Activated B cell treated with CpG ODN at 0.5 μM for 24 hours (primary cell): Measurements from ENCODE around the gene RAD51B. TPM values are rescaled to one million over a fixed set of nuclear protein-coding genes. Genes with fewer than 3 reads are reported as not detected.

ENCODE experiments used
- ATAC-seq: fragments of 200-7000 bp; cut with Tn5 transposase; one replicate; pipeline ENCODE4 v1.10.0; 2021; ENCODE audit warnings: low read depth, mild to moderate bottlenecking, moderate library complexity
- CTCF ChIA-PET: fragments of 350-600 bp; sonication (Branson Sonifier 250); formaldehyde crosslinking; loops from one replicate; lab custom pipeline; 2021; ENCODE audit warnings: antibody characterized with exemption; lab: Charles Lee
- POLR2A ChIA-PET: fragments of 350-600 bp; sonication (Branson Sonifier 250); formaldehyde crosslinking; loops from one replicate; lab custom pipeline; 2021; ENCODE audit warnings: antibody characterized with exemption; lab: Charles Lee
- DNase-seq: peaks from one replicate; pipeline ENCODE4 v3.0.0; 2022
- H3K27ac Mint-ChIP-seq: one replicate; pipeline ENCODE4 v1.8.0; 2020; ENCODE audit warnings: mixed read lengths
- H3K27me3 Mint-ChIP-seq: one replicate; pipeline ENCODE4 v1.8.0; 2021; ENCODE audit warnings: mixed read lengths
- H3K36me3 Mint-ChIP-seq: one replicate; pipeline ENCODE4 v1.8.0; 2021; ENCODE audit warnings: low read depth, mixed read lengths
- H3K4me1 Mint-ChIP-seq: one replicate; pipeline ENCODE4 v1.8.0; 2021; ENCODE audit warnings: mixed read lengths
- H3K4me3 Mint-ChIP-seq: one replicate; pipeline ENCODE4 v1.8.0; 2020; ENCODE audit warnings: mild to moderate bottlenecking, mixed read lengths
- H3K9me3 Mint-ChIP-seq: one replicate; pipeline ENCODE4 v1.8.0; 2020; ENCODE audit warnings: mixed read lengths
- intact Hi-C: fragments of 100-400 bp; cut with micrococcal nuclease; formaldehyde crosslinking; loops from one replicate; pipeline ENCODE4 v1.15.1; 2024
- total RNA-seq: library from RNA; stranded (reverse); gene quantifications from 2 replicates; pipeline ENCODE4 v1.2.3, GENCODE V29; 2022
- TF ChIP-seq, protein P1 (sequence below): fragments of 200-600 bp; IDR thresholded peaks from one replicate; pipeline ENCODE4 v1.8.0; 2022; ENCODE audit warnings: antibody characterized with exemption, mild to moderate bottlenecking

RAD51B gene
- total RNA-seq, 1 donor from 2014 or later, result 53.9 TPM

DNA sequence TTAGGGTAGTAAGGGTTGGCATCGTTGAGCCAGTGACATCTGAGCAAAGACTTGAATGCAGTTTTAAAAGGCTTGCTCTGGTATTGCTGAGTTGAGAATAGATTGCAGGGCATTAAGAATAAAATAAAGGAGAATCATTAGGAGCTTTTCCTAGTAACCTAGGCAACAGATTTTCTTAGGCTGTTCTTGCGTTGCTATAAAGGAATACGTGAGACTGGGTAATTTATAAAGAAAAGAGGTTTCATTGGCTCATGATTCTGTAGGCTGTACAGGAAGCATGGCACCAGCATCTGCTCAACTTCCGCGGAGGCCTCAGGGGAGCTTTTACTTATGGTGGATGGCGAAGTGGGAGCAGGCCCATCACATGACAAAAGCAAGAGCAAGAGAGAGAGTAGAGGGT, 97.4 kb downstream of the RAD51B start:
- TF ChIP-seq, protein P1, sequence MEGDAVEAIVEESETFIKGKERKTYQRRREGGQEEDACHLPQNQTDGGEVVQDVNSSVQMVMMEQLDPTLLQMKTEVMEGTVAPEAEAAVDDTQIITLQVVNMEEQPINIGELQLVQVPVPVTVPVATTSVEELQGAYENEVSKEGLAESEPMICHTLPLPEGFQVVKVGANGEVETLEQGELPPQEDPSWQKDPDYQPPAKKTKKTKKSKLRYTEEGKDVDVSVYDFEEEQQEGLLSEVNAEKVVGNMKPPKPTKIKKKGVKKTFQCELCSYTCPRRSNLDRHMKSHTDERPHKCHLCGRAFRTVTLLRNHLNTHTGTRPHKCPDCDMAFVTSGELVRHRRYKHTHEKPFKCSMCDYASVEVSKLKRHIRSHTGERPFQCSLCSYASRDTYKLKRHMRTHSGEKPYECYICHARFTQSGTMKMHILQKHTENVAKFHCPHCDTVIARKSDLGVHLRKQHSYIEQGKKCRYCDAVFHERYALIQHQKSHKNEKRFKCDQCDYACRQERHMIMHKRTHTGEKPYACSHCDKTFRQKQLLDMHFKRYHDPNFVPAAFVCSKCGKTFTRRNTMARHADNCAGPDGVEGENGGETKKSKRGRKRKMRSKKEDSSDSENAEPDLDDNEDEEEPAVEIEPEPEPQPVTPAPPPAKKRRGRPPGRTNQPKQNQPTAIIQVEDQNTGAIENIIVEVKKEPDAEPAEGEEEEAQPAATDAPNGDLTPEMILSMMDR, result no peak
- intact Hi-C loops, result no loop called here
- ATAC-seq (no peak), DNase-seq (no peak)
- H3K4me1 Mint-ChIP-seq, result peaks cover 4% of the 10 kb centered on the region
- H3K9me3 Mint-ChIP-seq, result no peaks in the 10 kb centered on the region
- ChIA-PET POLR2A (no interaction called here), CTCF (no interaction called here)
- no peak overlapping the region for H3K4me3 Mint-ChIP-seq
- no peak overlapping the region for H3K27ac Mint-ChIP-seq
- H3K27me3 Mint-ChIP-seq, result no peaks in the 10 kb centered on the region
- no peaks in the 10 kb centered on the region for H3K36me3 Mint-ChIP-seq

DNA sequence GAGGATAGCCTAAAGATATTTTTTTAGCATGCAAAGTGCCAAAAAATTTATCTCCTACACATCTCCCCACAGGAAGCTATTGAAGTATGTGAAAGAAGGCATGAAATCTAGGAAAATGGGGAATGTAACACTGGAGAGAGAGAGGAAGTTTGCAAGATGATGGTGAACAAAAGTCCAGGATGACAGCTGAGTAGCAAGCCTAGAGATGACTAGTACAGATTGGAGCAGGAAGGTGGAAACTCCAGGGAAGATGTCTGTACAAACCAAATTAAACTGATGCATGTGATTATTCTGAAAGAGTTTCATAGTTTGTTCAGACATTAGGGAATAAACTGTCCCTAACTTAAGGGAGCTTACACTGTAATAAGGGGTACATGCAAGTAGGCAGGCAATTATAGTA, 99.3 kb downstream of the RAD51B start:
- ChIA-PET CTCF (interaction anchor here (0.9 kb wide), 1 partner anchor 926 kb away, joined by 3 read pairs; no protein-coding TSS in a partner anchor), POLR2A (no interaction called here)
- TF ChIP-seq, protein P1, result no peak
- DNase-seq (no peak), ATAC-seq (no peak)
- intact Hi-C loops, result no loop called here
- Mint-ChIP-seq H3K36me3 (no peaks in the 10 kb centered on the region), H3K27ac (no peak overlapping the region), H3K9me3 (no peaks in the 10 kb centered on the region), H3K4me1 (peaks cover 6% of the 10 kb centered on the region), H3K4me3 (no peak overlapping the region), H3K27me3 (no peaks in the 10 kb centered on the region)

DNA sequence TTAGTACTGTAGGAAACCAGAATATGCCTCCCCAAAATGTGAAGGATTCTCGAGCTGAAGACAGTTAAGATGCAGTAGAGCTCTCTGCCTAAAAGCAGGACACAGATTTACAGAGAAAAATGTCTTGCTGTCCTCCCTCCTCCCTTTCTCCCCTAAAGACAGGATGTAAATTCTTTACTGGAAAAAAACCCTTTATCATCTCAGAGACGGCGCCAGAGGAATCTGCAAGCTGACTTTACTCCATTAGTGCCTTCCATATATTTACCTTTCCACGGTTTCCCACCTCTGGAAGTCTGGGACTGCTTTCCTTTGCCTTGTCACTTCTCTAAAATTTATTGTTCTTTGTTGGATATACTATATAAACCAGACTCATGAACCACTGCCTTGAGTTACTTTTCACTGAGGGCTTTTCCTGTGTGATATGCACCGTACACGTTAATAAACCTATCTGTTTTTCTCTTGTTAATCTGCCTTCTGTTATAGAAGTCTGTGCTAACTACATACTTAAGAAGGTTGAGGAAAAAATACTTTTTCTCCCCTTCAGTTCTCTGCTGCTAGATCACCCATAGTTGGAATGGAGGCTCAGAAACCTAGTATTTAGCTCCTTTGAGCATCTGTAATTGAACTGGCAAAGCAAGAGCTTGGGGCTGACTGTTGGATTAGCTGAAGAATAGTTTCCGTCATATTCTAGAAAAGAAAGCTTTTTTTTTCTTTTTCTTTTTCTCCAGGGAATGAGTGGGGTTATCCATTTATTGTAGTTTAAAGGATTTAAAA, 99.9 kb downstream of the RAD51B start:
- ATAC-seq, result no peak
- ChIA-PET POLR2A (interaction anchor here (0.6 kb wide), 1 partner anchor 1130 kb away, joined by 7 read pairs; no protein-coding TSS in a partner anchor), CTCF (interaction anchor here (0.9 kb wide), 1 partner anchor 925 kb away, joined by 3 read pairs; no protein-coding TSS in a partner anchor)
- no peaks in the 10 kb centered on the region for H3K27me3 Mint-ChIP-seq
- no peaks in the 10 kb centered on the region for H3K9me3 Mint-ChIP-seq
- peaks cover 6% of the 10 kb centered on the region for H3K4me1 Mint-ChIP-seq
- no peak overlapping the region for H3K4me3 Mint-ChIP-seq
- H3K36me3 Mint-ChIP-seq, result no peaks in the 10 kb centered on the region
- intact Hi-C loops, result no loop called here
- no peak for DNase-seq
- TF ChIP-seq, protein P1, result no peak
- H3K27ac Mint-ChIP-seq, result no peak overlapping the region

DNA sequence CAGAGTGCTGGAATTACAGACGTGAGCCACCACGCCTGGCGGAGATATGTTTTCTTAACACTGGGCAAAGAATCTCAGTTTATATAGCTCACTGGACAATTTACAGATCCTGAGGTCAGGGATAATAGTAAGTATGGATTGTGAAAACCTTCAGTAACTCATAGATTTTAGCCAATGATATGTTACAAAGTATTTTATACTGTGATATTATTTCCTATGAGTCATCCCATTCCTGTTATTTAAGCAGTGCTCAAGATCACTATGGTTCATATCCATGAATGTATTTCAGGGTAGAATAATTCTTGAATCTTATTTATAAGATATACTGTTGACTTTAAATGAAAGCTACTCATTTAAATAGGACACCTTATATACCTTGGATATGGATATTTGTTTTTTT, 107.2 kb downstream of the RAD51B start:
- Mint-ChIP-seq H3K9me3 (peaks cover 30% of the 10 kb centered on the region), H3K27me3 (no peaks in the 10 kb centered on the region), H3K4me3 (no peak overlapping the region), H3K4me1 (peaks cover 4% of the 10 kb centered on the region), H3K36me3 (peaks cover 18% of the 10 kb centered on the region), H3K27ac (no peak overlapping the region)
- DNase-seq, result no peak
- TF ChIP-seq, protein P1, result no peak
- POLR2A ChIA-PET, result no interaction called here
- intact Hi-C loops, result no loop called here
- CTCF ChIA-PET, result no interaction called here
- ATAC-seq, result no peak

DNA sequence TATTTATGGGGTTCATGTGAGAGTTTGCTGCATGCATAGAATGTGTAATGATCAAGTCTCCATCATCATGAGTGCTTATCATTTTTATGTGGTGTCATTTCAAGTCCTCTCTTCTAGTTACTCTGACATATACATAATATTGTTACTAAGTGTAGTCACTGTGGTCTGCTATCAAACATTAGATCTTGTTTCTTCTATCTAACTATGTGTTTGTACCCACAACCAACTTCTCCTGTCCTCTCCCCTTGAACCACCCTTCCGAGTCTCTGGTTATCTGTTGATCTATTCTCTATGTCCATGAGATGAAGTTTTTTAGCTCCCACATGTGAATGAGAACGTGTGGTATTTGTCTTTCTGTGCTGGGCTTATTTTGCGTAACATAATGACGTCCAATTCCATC, 107.7 kb downstream of the RAD51B start:
- H3K27ac Mint-ChIP-seq, result no peak overlapping the region
- ChIA-PET CTCF (no interaction called here), POLR2A (no interaction called here)
- intact Hi-C loops, result no loop called here
- TF ChIP-seq, protein P1, result no peak
- DNase-seq (no peak), ATAC-seq (no peak)
- H3K4me3 Mint-ChIP-seq, result no peak overlapping the region
- H3K27me3 Mint-ChIP-seq, result no peaks in the 10 kb centered on the region
- H3K4me1 Mint-ChIP-seq, result peaks cover under 1% of the 10 kb centered on the region
- peaks cover 30% of the 10 kb centered on the region for H3K9me3 Mint-ChIP-seq
- peaks cover 18% of the 10 kb centered on the region for H3K36me3 Mint-ChIP-seq
